Inflammatory macrophage treated with lipopolysaccharide for 1 hour (primary cell): Measurements from ENCODE around the gene SLC10A1.
"Not testable (repeated sequence)": the region's sequence is repeated elsewhere in the genome, so short reads cannot be mapped to it uniquely, and the experiment has no call there.

Source experiments
- DNase-seq, 2 donors: peaks; one replicate each; pipeline ENCODE4 v3.0.0-alpha.2; 2020 to 2022

Gene SLC10A1

DNA sequence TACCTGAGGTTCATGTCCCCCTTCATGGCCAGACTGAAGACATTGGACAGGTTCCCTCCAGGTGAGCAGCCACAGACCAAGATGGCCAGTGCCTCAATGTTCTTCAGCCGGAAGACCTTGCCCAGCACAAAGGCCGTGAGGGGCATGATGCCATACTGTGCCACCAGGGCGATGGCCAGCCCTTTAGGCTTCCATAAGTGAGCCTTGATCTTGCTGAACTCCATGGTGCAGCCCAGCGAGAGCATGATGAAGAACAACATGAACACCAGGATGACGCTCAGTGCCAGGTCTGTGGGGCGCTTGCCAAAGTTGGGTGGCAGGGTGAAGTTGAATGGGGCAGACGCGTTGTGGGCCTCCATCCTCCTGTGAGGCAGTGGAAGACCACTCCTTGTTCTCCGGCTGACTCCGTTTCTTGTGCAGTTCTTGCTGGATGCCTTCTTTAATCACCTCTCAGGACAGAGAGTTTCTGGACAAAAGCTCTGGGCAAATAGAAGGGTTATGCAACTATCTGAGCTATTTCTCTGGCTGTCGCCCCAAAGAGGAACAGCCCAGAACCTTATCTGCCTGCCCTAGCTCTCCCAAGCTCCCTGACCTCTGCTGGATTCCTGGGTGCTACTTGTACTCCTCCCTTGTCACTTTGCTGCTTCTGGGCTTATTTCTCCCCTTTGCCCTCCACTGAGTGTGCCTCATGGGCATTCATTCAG, at the start of gene SLC10A1:
SLC10A1 (minus strand) TSS at position 445 of the 704 bp plus-strand sequence; CDS start at position 359, 86 bp downstream.
- DNase-seq, result no peak

DNA sequence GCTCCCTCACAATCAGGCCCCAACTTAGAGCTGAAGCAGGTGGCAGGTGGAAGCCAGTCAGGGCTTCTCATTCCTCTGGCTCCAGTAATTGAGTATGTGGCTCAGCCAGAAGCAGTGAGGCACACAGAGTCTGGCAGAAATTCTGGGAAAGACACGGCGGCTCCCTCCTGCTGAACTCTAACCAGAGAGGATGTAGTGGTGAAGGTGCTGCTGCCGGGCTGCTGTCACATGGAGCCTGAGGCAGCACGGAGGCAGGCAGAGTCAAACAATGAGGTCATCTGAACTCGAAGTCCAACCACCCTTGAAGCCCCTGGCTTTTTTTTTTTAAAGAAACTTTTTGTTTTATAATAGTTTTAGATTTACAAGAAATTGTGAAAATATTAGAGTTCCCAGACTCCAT, 48.7 kb upstream of the SLC10A1 start:
- no peak for DNase-seq

- DNase-seq, result no peak
Observed at GRCh38 chr14:69845050-69845581, 48.1 kb upstream of the SLC10A1 start.

DNA sequence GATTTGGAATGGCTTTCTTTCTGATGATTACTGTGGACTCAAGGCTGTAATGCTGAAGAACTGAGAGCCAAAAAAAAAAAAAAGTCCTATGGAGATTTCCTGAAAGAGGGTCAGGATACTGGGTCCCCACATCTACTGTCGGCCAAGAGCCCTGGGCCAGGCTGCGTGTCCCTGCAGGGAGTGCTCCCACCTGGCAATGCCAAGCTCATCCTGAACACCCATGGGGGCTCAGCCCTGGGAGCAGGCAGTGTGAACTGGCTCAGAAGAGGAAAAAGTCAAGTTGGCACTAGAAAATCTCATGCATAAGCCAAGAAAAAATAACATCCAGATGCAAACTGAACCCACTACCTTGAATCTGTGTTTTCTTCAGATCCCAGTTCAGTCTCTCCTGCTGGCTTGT, 47.1 kb upstream of the SLC10A1 start:
- no peak for DNase-seq

DNA sequence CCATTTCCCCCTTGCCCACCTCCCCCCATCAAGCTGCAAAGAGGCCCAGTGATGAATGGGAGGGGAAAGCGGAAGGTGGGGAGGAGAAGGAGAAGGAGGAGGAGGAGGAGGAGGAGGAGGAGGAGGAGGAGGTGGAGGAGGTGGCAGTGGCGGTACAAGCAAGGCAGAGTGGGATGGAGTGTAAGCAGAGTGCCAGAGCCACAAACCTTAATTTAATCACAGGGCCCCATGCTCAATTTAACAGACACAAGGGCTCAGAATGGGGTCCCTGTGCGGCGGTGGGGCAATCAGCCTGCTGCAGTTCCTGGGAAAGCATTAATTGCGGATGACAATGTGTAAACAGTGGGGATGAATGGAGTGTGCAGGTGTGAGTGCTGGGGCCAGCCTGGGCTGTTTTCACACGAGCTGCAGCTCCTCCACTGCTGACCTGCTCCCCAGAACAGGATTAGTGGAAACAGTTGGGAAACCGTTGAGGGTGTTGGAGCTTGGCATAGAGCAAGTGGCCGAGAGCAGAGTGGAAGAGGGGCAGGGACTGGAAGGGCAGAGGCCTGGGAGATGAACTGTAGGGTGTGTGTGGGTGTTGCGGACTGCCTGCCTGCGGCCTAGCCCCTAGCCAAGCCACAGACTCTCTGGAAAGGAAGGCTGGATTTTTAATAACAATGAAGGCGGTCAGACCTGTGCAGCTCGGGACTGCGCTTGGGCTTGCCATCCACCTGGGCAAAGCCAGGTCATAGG, 45.8 kb upstream of the SLC10A1 start:
- no peak for DNase-seq

DNA sequence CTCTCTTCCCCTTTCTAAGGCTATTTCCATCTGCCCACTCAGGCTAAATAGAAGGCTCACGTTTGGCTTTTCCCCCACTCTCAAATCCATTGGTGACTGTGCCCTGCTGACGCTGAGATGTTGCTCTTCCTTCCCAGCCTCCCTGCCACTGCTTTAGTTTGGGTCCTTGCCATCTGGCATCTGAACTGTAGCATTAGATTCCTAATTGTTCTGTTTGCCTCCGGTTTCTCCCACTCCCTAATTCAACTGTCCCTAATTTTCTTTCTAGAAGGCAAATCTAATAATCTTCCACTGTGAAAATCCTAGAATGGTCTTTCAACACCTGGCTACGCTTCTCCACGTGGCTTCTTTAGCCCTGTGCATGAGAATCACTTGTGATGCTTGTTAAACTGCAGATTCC, 44.6 kb upstream of the SLC10A1 start:
- peak in 1 of 2 donors; percentile 24 for DNase-seq

- no peak for DNase-seq
Observed at GRCh38 chr14:69839661-69840060, 42.6 kb upstream of the SLC10A1 start.

- DNase-seq, result no peak
Observed at GRCh38 chr14:69838881-69839416, 41.9 kb upstream of the SLC10A1 start.

- DNase-seq, result no peak
Observed at GRCh38 chr14:69828879-69829278, 31.8 kb upstream of the SLC10A1 start.

DNA sequence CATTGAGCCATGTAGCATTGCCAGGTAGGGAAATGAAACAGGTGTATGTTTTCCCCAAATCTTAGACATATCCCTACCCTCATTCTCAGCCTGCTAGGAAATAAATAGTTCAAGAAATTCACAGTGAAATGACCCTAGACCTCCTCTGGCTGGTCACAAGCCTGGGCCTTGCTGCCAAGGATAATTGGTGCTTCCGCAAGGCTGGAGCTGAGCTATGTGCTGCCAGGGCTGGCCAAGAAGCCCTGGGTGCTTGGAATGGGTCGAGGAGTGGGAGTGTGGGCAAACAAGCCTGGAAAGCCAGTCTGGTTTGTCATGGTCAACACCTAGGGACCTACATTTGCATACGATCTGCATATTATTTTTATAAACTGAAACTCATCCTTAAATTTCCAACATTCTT, 31.3 kb upstream of the SLC10A1 start:
- DNase-seq, result no peak

DNA sequence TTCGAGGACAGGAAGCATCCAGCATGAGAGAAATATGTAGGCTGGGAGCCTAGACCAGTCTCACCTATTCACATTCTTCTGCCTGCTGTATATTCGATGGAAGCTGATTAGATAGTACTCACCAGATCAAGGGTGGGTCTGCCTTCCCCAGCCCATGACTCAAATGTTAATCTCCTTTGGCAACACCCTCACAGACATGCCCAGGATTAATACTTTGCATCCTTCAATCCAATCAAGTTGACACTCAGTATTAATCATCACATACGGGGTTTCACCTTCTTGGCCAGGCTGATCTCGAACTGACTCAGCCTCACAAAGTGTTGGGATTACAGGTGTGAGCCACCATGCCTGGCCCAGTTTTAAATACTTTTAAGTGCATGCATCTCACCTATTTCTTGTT, 30.5 kb upstream of the SLC10A1 start:
- no peak for DNase-seq

DNA sequence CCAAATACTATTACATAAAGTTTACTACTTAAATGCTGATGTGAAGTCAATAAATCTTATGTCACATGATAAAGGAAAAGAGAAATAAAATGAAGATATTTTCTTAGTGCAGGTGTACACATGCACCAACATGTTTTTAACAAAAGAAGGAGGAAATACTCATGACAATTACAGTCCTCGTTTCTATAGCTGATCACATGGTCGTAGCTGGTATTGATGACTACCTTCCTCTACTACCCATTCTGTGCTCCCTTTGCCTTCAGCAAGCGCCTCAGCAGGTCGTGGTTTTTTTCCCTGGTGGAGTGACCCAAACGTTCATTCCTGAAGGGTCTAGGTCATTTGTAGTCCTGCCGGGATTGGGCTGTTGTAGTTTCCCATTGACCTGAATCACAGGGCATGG, 25.4 kb upstream of the SLC10A1 start:
- no peak for DNase-seq

DNA sequence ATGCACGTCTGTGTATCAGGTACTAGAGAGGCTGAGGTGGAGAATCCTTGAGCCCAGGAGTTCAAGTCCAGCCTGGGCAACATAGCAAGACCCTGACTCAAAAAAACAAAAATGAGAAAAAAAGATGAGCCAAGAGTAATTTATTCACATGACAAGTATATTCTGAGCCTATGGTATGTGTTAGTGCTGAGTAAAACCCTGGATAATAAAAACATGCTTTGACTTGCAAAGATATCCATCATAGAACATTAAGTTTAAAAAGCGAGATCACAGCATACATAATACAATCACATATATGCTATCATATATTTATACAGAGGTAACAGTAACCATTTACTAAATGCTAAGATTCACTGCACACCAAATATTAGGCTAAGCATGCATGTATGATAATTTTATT, 23.9 kb upstream of the SLC10A1 start:
- DNase-seq, result no peak

GRCh38 chr14:69819607-69820006, 22.6 kb upstream of the SLC10A1 start:
- no peak for DNase-seq

DNA sequence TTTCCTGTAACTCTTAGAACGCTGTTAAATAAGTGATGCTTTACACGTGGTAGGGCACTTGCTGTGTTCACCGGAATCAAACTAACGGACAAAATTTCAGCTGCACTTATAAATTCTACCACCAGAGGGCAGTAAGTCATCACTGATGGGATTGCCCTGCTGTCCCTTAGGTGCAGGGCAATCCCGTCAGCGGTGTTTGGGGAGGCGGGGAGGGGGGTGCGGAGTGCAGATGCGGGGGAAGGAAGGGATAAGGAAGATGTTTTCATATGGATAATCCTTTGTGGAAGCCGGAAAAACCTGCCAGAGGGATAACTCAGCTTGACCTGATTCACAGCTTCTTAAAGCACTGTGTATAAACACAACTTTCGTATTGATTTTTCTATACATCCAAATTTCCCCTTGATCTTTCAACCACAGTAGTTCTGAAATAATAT, 21.7 kb upstream of the SLC10A1 start:
- DNase-seq, result peak; percentile 46 to 97

- DNase-seq, result no peak
Observed at GRCh38 chr14:69816216-69816615, 19.2 kb upstream of the SLC10A1 start.

DNA sequence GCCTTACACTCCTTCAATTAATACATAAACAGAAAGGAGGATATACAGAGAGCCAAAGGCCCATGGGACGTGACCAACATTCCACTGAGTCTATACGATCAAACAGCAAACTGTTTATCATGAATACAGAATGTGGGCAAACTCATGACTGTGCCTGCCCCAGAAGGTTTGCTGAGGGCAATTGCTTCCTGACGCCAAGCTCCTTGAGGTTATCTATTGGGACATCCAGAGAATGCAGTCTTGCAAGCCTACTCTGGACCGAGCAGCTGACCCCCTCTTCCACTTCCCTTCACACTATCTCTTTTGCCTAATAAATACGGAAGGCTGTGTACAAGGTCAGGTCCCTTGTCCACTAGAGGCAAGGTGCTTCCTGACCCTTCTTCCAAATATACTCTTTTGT, 18.5 kb upstream of the SLC10A1 start:
- DNase-seq, result no peak

DNA sequence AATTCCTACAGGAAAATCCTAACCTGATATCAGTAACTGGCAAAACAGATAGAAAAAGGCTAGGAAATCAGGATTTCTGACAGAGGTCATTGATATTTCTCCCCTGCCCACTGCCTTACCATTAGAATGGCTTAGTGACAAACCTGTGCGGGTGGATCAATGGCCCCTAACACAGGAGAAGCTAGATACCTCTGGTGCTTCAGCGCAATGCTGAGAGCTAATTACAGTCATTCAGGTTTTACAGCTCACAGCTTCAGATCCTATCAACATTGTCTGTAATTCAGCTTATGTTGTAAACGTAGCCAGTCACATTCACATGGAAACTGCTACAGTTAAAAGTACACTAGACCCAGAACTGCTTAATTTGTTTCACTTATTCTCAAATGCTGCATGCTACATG, 17.4 kb upstream of the SLC10A1 start:
- no peak for DNase-seq

- not testable (repeated sequence) for DNase-seq
Observed at GRCh38 chr14:69813346-69813745, 16.3 kb upstream of the SLC10A1 start.

- no peak for DNase-seq
Observed at GRCh38 chr14:69812711-69813110, 15.7 kb upstream of the SLC10A1 start.

DNA sequence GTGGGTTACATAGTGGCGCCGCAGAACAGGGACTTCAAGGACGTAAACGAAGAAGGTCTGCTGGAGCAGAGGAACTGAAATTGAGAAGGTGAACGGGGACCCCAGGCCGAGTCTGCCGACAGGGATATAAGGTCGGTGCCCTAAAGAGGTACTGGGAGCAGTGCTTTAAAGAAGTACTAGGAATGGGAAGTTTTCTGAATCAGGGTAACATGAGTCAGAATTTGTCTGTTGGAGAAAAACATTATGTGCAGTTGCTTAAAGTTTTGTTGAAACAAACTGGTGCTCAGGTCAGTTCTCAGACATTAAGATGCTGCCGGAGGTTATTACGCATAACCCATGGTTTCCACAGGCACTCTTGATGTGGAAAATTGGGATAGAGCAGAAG, 14.8 kb upstream of the SLC10A1 start:
- DNase-seq, result no peak

DNA sequence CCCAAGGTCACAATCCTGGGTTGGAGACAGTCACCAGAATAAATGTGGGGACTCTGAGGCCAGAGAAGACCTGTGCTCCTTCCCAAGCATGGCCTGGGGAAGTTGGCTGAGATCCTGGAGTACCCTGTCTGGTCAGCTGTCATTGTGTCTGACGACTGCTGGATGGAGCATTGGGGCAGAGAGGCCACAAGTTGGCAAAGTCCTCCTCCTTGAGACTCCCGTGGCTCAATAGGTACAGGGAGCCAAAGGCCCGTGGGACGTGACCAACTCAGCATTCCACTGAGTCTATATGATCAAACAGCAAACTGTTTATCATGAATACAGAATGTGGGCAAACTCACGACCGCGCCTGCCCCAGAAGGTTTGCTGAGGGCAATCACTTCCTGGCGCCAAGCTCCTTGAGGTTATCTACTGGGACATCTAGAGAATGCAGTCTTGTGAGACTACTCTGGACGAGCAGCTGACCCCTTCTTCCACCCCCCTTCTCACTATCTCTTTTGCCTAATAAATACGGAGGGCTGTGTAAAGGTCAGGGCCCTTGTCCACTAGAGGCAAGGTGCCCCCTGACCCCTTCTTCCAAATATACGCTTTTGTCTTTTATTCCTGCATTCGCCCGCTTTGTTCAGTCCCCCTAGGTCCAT, 14.3 kb upstream of the SLC10A1 start:
- no peak for DNase-seq
